ENCODE results near the gene ZNF273.
"Not testable (repeated sequence)": the region's sequence is repeated elsewhere in the genome, so short reads cannot be mapped to it uniquely, and the experiment has no call there.

ZNF273 gene

DNA sequence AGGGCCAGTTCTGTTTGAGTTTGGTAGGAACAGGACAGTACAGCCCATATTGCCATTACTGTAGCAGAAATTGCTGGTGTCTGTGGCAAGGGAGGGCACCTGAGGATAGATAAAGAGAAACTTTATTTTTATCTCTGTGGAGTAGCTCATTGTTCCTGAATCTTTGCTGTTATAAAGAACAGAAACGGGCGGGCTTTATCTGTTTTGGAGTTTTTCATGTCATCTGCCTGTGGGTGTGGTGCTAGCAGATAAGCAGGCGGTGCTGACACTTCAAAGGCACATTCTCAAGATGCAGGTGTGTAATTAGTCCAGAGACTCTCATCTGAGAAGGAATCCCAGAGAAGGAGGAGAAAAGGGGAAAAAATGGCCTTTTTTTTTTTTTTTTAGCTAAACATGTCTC is 11.5 kb downstream of the ZNF273 start:
- no peak for DNase-seq (ENCODE audit: extremely low read depth, low read depth)
- TF ChIP-seq, protein P1, sequence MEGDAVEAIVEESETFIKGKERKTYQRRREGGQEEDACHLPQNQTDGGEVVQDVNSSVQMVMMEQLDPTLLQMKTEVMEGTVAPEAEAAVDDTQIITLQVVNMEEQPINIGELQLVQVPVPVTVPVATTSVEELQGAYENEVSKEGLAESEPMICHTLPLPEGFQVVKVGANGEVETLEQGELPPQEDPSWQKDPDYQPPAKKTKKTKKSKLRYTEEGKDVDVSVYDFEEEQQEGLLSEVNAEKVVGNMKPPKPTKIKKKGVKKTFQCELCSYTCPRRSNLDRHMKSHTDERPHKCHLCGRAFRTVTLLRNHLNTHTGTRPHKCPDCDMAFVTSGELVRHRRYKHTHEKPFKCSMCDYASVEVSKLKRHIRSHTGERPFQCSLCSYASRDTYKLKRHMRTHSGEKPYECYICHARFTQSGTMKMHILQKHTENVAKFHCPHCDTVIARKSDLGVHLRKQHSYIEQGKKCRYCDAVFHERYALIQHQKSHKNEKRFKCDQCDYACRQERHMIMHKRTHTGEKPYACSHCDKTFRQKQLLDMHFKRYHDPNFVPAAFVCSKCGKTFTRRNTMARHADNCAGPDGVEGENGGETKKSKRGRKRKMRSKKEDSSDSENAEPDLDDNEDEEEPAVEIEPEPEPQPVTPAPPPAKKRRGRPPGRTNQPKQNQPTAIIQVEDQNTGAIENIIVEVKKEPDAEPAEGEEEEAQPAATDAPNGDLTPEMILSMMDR (IDR thresholded peaks at IDR 0.05; ENCODE audit: low read depth, low read length): no peak

DNA sequence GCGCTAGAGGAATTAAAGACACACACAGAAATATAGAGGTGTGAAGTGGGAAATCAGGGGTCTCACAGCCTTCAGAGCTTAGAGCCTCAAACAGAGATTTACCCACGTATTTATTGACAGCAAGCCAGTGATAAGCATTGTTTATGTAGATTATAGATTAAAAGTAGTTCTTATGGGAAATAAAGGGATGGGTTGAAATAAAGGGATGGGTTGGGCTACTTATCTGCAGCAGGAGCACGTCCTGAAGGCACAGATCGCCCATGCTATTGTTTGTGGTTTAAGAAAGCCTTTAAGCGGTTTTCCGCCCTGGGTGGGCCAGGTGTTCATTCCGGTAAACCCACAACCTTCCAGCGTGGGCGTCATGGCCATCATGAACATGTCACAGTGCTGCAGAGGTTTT is 12.2 kb downstream of the ZNF273 start:
- not testable (repeated sequence) for DNase-seq (ENCODE audit: extremely low read depth, low read depth)

DNA sequence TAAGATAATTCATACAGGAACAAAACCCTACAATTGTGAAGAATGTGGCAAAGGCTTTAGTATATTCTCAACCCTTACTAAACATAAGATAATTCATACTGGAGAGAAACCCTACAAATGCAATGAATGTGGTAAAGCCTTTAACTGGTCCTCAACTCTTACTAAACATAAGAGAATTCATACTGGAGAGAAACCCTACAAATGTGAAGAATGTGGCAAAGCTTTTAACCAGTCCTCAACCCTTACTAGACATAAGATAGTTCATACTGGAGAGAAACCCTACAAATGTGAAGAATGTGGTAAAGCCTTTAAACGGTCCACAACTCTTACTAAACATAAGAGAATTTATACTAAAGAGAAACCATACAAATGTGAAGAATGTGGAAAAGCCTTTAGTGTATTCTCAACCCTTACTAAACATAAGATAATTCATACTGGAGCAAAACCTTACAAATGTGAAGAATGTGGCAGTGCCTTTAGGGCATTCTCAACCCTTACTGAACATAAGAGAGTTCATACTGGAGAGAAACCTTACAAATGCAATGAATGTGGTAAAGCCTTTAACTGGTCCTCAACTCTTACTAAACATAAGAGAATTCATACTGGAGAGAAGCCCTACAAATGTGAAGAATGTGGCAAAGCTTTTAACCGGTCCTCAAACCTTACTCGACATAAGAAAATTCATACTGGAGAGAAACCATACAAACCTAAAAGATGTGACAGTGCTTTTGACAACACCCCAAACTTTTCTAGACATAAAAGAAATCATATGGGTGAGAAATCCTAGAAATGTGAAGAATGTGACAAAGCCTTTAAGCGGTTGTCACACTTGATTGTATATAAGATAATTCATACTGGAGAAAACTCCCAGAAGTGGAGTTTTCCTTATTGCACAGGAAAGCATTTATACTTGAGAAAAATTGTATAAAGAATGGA is 25.4 kb downstream of the ZNF273 start:
- DNase-seq (ENCODE audit: extremely low read depth, low read depth): not testable (repeated sequence)

DNA sequence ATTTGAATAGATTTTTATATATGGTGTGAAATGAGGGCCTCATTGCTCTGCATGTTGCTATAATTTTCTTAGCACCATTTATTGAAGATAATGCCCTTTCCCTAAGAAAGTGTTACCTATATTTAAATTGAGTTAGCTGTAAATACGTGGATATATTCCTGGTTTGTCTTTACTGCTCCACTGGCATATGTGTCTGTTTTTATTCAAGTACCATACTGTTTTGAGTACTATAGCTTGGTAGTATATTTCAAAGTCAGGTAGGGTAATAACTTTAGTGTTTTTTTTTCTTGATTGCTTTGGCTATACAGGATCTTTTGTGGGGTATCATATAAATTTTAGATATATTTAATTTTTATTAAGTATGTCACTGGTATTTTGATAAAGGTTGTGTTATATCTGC is 31.4 kb downstream of the ZNF273 start:
- TF ChIP-seq, protein P1 (IDR thresholded peaks at IDR 0.05; ENCODE audit: low read depth, low read length): no peak
- no peak for DNase-seq (ENCODE audit: extremely low read depth, low read depth)

DNA sequence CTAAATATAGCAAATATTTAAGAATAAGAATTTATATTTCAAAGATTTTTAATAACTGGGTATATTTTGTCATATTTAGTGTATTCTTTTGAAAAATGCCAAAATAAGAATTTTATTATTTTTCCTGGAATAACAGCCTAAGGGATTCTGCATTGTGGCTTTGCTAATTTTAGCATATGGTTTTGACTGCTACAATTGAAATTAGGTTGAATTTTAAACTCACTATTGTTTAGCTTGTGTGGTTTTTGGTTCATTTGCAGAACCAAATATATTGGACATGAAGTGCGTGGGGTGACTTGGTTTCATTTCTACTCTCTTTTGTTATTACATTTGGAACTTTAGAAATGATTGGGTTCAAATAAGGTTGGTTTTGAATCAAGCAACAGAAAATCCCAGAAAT is 35.5 kb downstream of the ZNF273 start:
- DNase-seq (ENCODE audit: extremely low read depth, low read depth): no peak
- TF ChIP-seq, protein P1 (IDR thresholded peaks at IDR 0.05; ENCODE audit: low read depth, low read length): no peak

DNA sequence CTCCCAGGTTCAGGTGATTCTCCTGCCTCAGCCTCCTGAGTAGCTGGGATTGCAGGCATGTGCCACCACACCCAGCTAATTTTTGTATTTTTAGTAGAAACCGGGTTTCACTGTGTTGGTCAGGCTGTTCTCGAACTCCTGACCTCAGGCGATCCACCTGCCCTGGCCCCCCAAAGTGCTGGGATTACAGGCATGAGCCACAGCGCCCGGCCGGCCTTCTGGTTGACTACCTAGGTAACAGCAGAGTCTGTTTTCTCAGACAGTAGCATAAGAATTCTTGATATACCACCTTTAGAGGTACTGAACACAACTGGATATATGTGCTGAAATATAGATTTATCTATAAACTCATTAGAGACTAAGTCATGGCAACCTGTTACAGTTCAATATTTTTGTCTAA is 36.9 kb downstream of the ZNF273 start:
- not testable (repeated sequence) for DNase-seq (ENCODE audit: extremely low read depth, low read depth)

DNA sequence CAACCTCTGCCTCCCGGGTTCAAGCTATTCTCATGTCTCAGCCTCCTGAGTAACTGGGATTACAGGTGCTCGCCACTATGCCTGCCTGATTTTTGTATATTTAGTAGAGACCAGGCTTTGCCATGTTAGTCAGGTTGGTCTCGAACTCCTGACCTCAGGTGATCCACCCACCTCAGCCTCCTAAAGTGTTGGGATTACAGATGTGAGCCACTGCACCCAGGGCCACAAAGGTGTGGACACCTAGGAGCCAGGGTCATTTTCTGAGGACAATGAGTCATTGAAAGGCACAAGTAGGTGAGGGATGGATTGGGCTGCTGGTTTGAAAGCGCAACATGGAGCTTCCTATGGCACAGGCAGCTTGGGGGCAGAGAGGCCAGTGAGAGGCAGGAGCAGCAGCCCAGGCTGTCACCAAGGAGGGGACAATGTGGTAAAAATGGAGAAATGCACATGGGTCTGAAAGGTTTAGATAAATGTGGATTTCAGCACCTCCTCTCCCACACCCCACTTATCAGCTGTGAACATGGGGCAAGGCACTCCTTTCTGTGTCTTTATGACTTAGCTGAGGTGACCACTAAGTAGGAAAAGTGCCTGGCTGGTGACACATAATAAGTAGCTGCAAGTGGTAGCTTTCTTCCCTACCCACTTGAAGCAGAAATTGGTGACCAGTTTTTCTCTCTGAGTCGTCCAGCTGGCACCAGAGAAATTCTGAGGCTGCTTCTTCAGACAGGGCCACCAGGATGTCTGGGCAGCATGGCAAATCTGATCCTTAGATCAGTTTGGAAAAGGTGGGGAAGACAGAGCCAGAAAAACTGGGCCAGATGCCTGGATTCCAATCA is 41.8 kb downstream of the ZNF273 start:
- not testable (repeated sequence) for DNase-seq (ENCODE audit: extremely low read depth, low read depth)

DNA sequence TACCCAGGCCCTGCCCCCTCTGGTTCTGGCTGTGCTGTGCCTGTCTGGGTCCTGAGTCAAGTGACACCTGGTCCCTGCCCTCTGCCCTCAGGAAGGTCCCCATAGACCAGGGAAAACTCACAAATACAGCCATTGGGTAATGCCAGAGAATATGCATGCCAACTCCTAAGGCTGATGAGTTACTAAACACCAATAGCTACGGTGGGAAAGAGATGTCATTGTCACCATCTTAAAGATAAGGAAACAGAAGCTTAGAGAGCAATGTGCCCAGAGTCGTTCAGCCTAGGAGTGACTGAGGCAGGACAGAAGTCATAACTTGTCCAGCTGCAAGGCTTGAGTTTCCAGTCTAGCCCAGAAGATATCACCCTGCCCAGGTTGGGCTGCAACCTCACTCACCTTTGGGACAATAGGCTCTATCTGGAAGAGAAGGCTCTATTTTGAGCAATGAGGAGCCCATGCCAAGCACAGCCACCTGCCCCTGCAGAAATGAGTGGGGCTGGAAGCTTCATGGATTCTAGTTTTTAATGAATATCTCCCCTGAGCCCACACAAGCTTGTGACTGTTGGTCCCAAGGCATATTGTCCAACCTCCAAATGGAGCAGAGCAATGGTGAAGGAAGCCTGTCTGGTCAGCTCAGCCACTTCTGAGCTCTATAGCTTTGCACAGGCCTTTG is 42.6 kb downstream of the ZNF273 start:
- TF ChIP-seq, protein P1 (IDR thresholded peaks at IDR 0.05; ENCODE audit: low read depth, low read length): no peak

DNA sequence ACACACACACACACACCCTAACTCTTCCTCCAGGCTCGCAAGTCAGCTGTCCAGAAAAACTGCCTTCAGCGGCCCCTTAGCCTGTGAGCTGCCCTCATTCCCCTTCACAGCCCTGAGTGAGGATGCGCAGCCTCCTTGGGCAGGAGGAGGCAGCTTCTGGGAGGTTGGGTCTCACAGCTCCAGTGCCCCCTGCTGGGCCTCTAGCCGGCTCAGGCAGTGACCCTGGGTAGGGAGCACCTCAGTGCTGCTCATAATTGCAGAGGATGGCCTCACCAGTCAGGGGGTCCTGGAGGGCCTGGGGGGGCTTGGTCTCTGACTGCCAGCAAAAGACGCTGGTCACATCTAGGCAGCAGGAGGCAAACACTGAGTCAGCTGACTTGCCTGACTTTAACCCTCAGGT is 43.7 kb downstream of the ZNF273 start:
- DNase-seq (ENCODE audit: extremely low read depth, low read depth): no peak
- TF ChIP-seq, protein P1 (IDR thresholded peaks at IDR 0.05; ENCODE audit: low read depth, low read length): peak; percentile 4; the same call in 1 of the 2 replicates

More for the DNA sequence above, 42.6 kb downstream of the ZNF273 start:
- no peak for DNase-seq (ENCODE audit: extremely low read depth, low read depth)
